Fibroblast of villous mesenchyme (primary cell): Measurements from ENCODE around the gene ANKRD27. TPM values are rescaled to one million over a fixed set of nuclear protein-coding genes. Genes with fewer than 3 reads are reported as not detected.

Experiments
- DNase-seq: peaks from one replicate; pipeline ENCODE4 v3.0.0-alpha.2; 2010; ENCODE audit warnings: low read depth
- H3K4me3 ChIP-seq: 2 replicates; pipeline ENCODE4 v1.5.1; 2011; ENCODE audit warnings: low read depth, mild to moderate bottlenecking, low read length
- total RNA-seq: library from RNA; depleted of rRNA; stranded (reverse); fragments of >200 nt; gene quantifications from 2 replicates; pipeline ENCODE4 v1.2.3, GENCODE V29; 2012
- TF ChIP-seq, protein P1 (sequence below): IDR thresholded peaks from 2 replicates; pipeline ENCODE4 v1.5.1; 2012; ENCODE audit warnings: low read depth, mild to moderate bottlenecking, low read length; ENCODE audit not compliant: insufficient read depth

The ANKRD27 gene
- total RNA-seq, 1 donor = 37.1 TPM

DNA sequence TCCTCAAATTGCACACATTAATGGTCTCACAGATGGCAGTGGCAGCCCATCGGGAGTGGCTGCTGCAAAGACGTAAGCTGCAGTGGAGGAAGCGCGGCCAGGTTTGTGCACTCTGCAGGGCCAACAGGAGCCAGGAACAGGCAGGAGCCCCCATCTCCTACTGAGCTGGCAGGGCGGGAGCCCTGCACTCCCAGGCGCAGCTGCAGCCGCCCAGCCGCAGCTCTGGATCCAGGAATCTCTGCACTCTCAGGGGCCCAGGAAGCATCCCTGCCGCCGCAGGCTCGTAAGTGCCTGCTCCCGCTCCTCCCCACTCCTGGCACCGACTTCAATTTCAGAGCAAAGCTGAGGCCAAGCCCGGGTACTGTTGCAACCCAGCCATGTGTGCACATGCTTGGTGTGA, 37.5 kb downstream of the ANKRD27 start:
- TF ChIP-seq, protein P1, sequence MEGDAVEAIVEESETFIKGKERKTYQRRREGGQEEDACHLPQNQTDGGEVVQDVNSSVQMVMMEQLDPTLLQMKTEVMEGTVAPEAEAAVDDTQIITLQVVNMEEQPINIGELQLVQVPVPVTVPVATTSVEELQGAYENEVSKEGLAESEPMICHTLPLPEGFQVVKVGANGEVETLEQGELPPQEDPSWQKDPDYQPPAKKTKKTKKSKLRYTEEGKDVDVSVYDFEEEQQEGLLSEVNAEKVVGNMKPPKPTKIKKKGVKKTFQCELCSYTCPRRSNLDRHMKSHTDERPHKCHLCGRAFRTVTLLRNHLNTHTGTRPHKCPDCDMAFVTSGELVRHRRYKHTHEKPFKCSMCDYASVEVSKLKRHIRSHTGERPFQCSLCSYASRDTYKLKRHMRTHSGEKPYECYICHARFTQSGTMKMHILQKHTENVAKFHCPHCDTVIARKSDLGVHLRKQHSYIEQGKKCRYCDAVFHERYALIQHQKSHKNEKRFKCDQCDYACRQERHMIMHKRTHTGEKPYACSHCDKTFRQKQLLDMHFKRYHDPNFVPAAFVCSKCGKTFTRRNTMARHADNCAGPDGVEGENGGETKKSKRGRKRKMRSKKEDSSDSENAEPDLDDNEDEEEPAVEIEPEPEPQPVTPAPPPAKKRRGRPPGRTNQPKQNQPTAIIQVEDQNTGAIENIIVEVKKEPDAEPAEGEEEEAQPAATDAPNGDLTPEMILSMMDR = no peak
- no peak for DNase-seq
- H3K4me3 ChIP-seq = no peak overlapping the region

DNA sequence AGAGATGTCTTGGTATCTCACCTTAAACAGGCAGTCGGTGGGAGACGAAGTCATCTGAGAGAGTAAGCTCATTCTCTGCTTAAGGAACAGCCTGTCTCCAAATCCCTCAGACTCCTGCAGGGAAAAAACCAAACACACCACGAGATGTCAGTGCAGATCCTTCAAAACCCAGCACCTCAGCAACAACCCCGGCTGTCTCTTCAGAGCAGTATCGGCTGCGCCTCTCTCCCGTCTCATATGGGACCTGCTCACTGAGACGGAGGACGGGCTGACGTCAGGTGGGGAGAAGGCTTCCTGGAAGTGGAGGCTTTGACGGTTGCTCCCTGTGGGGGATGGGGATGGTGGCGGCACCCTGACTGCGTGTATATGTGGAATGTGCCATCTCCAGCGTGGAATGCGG, 43.6 kb downstream of the ANKRD27 start:
- DNase-seq = no peak
- TF ChIP-seq, protein P1 = no peak
- H3K4me3 ChIP-seq = no peak overlapping the region

DNA sequence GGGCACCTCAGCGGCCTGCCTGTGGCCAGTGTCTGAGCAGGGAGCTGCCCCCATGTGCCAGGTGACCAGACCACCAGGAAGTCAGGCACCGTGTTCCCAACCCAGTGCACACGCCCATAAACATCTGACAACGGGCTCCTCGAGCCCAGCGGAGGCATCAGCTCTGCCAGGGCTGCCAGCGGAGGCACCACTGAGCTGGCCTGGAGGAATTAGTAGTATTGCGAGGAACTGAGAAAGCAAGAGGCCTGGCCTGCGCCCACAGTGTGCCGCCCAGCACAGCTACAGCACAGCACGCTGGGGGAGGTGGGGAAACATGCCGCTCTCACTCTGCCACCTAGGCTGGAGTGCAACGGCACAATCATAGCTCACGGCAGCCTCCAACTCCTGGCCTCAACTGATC, 44.6 kb downstream of the ANKRD27 start:
- no peak overlapping the region for H3K4me3 ChIP-seq
- TF ChIP-seq, protein P1 = no peak
- no peak for DNase-seq

DNA sequence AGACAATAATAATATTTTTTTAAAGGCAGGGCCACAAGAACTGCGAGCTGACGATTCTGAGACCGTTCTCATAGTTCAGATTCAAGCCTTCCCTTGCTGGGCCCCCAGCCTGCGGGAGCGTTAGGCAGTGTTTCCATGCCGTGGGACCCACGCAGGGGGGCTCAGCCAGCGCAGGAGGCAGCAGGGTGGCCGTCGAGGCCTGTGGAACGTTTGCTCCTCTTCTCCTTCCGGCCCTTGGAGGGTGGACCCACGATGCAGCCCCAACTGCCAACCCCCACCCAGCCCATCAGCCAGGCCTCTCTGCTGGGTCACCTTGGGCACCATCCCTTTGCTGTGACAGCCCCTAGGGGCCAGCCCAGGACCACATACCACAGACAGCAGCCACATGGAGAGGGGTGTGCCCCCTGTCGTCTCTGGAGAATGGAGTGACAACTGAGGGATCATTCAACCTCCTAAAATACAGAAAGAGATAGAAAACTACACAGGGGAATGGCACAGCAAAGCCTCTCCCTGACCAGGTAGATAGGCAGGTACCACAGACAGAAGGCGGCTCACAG, 47.2 kb downstream of the ANKRD27 start:
- TF ChIP-seq, protein P1 = no peak
- no peak overlapping the region for H3K4me3 ChIP-seq
- DNase-seq = no peak

DNA sequence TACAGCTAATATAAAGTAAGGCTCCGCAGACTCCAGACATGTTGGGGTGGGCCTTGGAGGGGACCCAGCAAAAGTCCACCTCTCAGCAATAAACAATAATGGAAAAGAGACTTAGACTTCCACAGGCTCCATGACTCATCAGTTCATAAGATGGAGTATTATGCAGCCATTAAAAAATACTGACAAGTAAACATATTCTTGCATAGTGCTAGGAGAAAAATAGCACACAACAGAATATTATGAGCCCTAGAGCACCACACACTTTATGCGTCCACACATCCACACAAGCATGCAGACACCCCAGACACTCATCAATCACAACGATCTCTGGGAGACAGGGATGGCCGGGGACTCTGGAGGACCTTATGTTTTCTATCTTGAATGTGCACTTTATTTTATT, 48.0 kb downstream of the ANKRD27 start:
- no peak for DNase-seq
- TF ChIP-seq, protein P1 = no peak
- no peak overlapping the region for H3K4me3 ChIP-seq

DNA sequence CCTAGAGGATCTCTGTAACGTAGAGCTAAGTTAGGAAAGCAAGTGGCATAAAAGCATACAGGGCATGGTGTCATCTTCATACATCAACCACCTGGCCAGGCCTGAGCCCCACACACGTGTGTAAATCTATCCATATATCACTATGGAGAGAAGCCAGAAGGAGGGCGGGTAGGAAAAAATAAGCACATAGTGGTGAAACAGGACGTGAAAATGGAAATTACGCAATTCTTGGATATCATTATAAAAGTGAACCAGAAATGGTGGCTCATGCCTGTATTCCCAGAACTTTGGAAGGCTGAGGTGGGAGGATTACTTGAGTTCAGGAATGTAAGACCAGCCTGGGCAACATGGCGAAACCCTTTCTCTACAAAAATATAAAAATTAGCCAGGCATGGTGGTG, 50.6 kb downstream of the ANKRD27 start:
- DNase-seq = peak; percentile 8

More for the DNA sequence above, 50.6 kb downstream of the ANKRD27 start:
- TF ChIP-seq, protein P1 = no peak
- H3K4me3 ChIP-seq = no peak overlapping the region
